ENCODE data around the gene PEX10. TPM values are rescaled to one million over a fixed set of nuclear protein-coding genes. Genes with fewer than 3 reads are reported as not detected.

PEX10 gene
- total RNA-seq, 1 experiment from 2014 or later, result 24.3 TPM

- POLR2A ChIA-PET (ENCODE audit: unreplicated experiment), result no interaction called here
- Histone ChIP-seq H3K79me2 (ENCODE audit: low read depth) (no peaks in the 10 kb centered on the region), H3K9me2 (ENCODE audit: insufficient read depth) (no peaks in the 10 kb centered on the region), H3K4me2 (no peak overlapping the region), H4K20me1 (ENCODE audit: insufficient read depth) (no peaks in the 10 kb centered on the region; the same call in 1 of the 2 replicates), H3K4me3 (no peak overlapping the region), H3K36me3 (ENCODE audit: low read depth) (no peaks in the 10 kb centered on the region), H2AFZ (no peak overlapping the region), H3K4me1 (replicated peaks; ENCODE audit: insufficient read depth) (no peaks in the 10 kb centered on the region), H3K27ac (no peak overlapping the region), H3F3A (ENCODE audit: insufficient read depth, low read depth) (0 out of 2 replicates have a peak, but pooled peaks cover under 1% of the 10 kb centered on the region), H3K27me3 (ENCODE audit: insufficient read depth, low read depth) (peaks cover 52% of the 10 kb centered on the region), H3K9me3 (ENCODE audit: insufficient read depth, low read depth) (no peaks in the 10 kb centered on the region)
- DNase-seq, result no peak
- TF ChIP-seq CTCF (conservative IDR thresholded peaks at IDR 0.05) (no peak), EZH2 (IDR thresholded peaks at IDR 0.05; ENCODE audit: low read depth) (no peak)
- CTCF ChIA-PET, result no interaction called here
- BruUV-seq (replicated peaks), result no TSS peak
- intact Hi-C loops (cut with micrococcal nuclease; ENCODE audit: unreplicated experiment), result no loop called here
Measured at GRCh38 chr1:2431103-2431502, 18.7 kb upstream of the PEX10 start.

- H3K4me2 ChIP-seq, result no peak overlapping the region
Measured at GRCh38 chr1:2430592-2430973, 18.2 kb upstream of the PEX10 start.

GRCh38 chr1:2429780-2430591 lies 17.6 kb upstream of the PEX10 start:
- Histone ChIP-seq H3K4me2 (no peak overlapping the region), H3K79me2 (ENCODE audit: low read depth) (no peaks in the 10 kb centered on the region), H3K36me3 (ENCODE audit: low read depth) (no peaks in the 10 kb centered on the region), H2AFZ (no peak overlapping the region), H3K9me2 (ENCODE audit: insufficient read depth) (no peaks in the 10 kb centered on the region), H3F3A (ENCODE audit: insufficient read depth, low read depth) (0 out of 2 replicates have a peak, but pooled peaks cover 5% of the 10 kb centered on the region), H3K27ac (no peak overlapping the region), H3K9me3 (ENCODE audit: insufficient read depth, low read depth) (no peaks in the 10 kb centered on the region), H4K20me1 (ENCODE audit: insufficient read depth) (no peaks in the 10 kb centered on the region; the same call in 1 of the 2 replicates), H3K27me3 (ENCODE audit: insufficient read depth, low read depth) (peaks cover 54% of the 10 kb centered on the region), H3K4me1 (replicated peaks; ENCODE audit: insufficient read depth) (no peaks in the 10 kb centered on the region), H3K4me3 (no peak overlapping the region)
- intact Hi-C loops (cut with micrococcal nuclease; ENCODE audit: unreplicated experiment), result no loop called here
- BruUV-seq (replicated peaks), result no TSS peak
- POLR2A ChIA-PET (ENCODE audit: unreplicated experiment), result no interaction called here
- CTCF ChIA-PET, result no interaction called here
- TF ChIP-seq EZH2 (IDR thresholded peaks at IDR 0.05; ENCODE audit: low read depth) (no peak), CTCF (conservative IDR thresholded peaks at IDR 0.05) (peak; percentile 63)
- no peak for DNase-seq

More at GRCh38 chr1:2430592-2430973, 18.2 kb upstream of the PEX10 start:
- CTCF ChIA-PET, result no interaction called here
- intact Hi-C loops (cut with micrococcal nuclease; ENCODE audit: unreplicated experiment), result no loop called here
- no peak for DNase-seq
- POLR2A ChIA-PET (ENCODE audit: unreplicated experiment), result no interaction called here
- H3K4me1 ChIP-seq (replicated peaks; ENCODE audit: insufficient read depth), result no peaks in the 10 kb centered on the region
- no peak overlapping the region for H3K27ac ChIP-seq
- no peak overlapping the region for H3K4me3 ChIP-seq
- no peaks in the 10 kb centered on the region for H3K9me3 ChIP-seq (ENCODE audit: insufficient read depth, low read depth)
- H4K20me1 ChIP-seq (ENCODE audit: insufficient read depth), result no peaks in the 10 kb centered on the region; the same call in 1 of the 2 replicates
- H3K9me2 ChIP-seq (ENCODE audit: insufficient read depth), result no peaks in the 10 kb centered on the region
- H3F3A ChIP-seq (ENCODE audit: insufficient read depth, low read depth), result 0 out of 2 replicates have a peak, but pooled peaks cover 5% of the 10 kb centered on the region
- no TSS peak for BruUV-seq (replicated peaks)
- no peaks in the 10 kb centered on the region for H3K36me3 ChIP-seq (ENCODE audit: low read depth)
- H3K79me2 ChIP-seq (ENCODE audit: low read depth), result no peaks in the 10 kb centered on the region
- peaks cover 54% of the 10 kb centered on the region for H3K27me3 ChIP-seq (ENCODE audit: insufficient read depth, low read depth)
- TF ChIP-seq EZH2 (IDR thresholded peaks at IDR 0.05; ENCODE audit: low read depth) (no peak), CTCF (conservative IDR thresholded peaks at IDR 0.05) (no peak)
- H2AFZ ChIP-seq, result no peak overlapping the region

Measured in PC-9 (cell line).